ENCODE measurements around the gene GRN. TPM values are rescaled to one million over a fixed set of nuclear protein-coding genes. Genes with fewer than 3 reads are reported as not detected.

Gene GRN
- total RNA-seq, 1 donor from 2014 or later, result 88.7 TPM

GRCh38 chr17:44310609-44311376, 34.3 kb upstream of the GRN start:
- Mint-ChIP-seq H3K9me3 (ENCODE audit: unreplicated experiment) (peaks cover 13% of the 10 kb centered on the region), H3K4me3 (ENCODE audit: unreplicated experiment) (peak overlapping the region; percentile 94), H3K27me3 (ENCODE audit: unreplicated experiment) (peaks cover 17% of the 10 kb centered on the region), H3K27ac (ENCODE audit: unreplicated experiment) (peak overlapping the region; percentile 89), H3K36me3 (ENCODE audit: unreplicated experiment) (peaks cover 8% of the 10 kb centered on the region), H3K4me1 (ENCODE audit: low read depth, unreplicated experiment) (peaks cover 35% of the 10 kb centered on the region)
- no peak for TF ChIP-seq CTCF (IDR thresholded peaks at IDR 0.05; ENCODE audit: partially characterized antibody, unreplicated experiment)
- peak; percentile 70 for DNase-seq

GRCh38 chr17:44311562-44312181, 33.4 kb upstream of the GRN start:
- Mint-ChIP-seq H3K27me3 (ENCODE audit: unreplicated experiment) (peaks cover 18% of the 10 kb centered on the region), H3K4me1 (ENCODE audit: low read depth, unreplicated experiment) (peaks cover 39% of the 10 kb centered on the region), H3K27ac (ENCODE audit: unreplicated experiment) (peak overlapping the region; percentile 89), H3K36me3 (ENCODE audit: unreplicated experiment) (peaks cover 11% of the 10 kb centered on the region), H3K9me3 (ENCODE audit: unreplicated experiment) (peaks cover 16% of the 10 kb centered on the region), H3K4me3 (ENCODE audit: unreplicated experiment) (peak overlapping the region; percentile 94)
- TF ChIP-seq CTCF (IDR thresholded peaks at IDR 0.05; ENCODE audit: partially characterized antibody, unreplicated experiment), result no peak
- no peak for DNase-seq

GRCh38 chr17:44312396-44313104, 32.6 kb upstream of the GRN start:
- DNase-seq, result no peak
- Mint-ChIP-seq H3K36me3 (ENCODE audit: unreplicated experiment) (peaks cover 16% of the 10 kb centered on the region), H3K9me3 (ENCODE audit: unreplicated experiment) (peaks cover 14% of the 10 kb centered on the region), H3K4me3 (ENCODE audit: unreplicated experiment) (peak overlapping the region; percentile 86), H3K27ac (ENCODE audit: unreplicated experiment) (peak overlapping the region; percentile 78), H3K4me1 (ENCODE audit: low read depth, unreplicated experiment) (peaks cover 33% of the 10 kb centered on the region), H3K27me3 (ENCODE audit: unreplicated experiment) (peaks cover 21% of the 10 kb centered on the region)
- no peak for TF ChIP-seq CTCF (IDR thresholded peaks at IDR 0.05; ENCODE audit: partially characterized antibody, unreplicated experiment)

- Mint-ChIP-seq H3K27me3 (ENCODE audit: unreplicated experiment) (peaks cover 19% of the 10 kb centered on the region), H3K27ac (ENCODE audit: unreplicated experiment) (peak overlapping the region; percentile 41), H3K9me3 (ENCODE audit: unreplicated experiment) (peaks cover 17% of the 10 kb centered on the region), H3K4me1 (ENCODE audit: low read depth, unreplicated experiment) (peaks cover 36% of the 10 kb centered on the region), H3K4me3 (ENCODE audit: unreplicated experiment) (peak overlapping the region; percentile 59), H3K36me3 (ENCODE audit: unreplicated experiment) (peaks cover 17% of the 10 kb centered on the region)
- no peak for TF ChIP-seq CTCF (IDR thresholded peaks at IDR 0.05; ENCODE audit: partially characterized antibody, unreplicated experiment)
- no peak for DNase-seq
Measured at GRCh38 chr17:44314031-44314430, 31.1 kb upstream of the GRN start.
